ENCODE measurements around the gene PDE6D. TPM values are rescaled to one million over a fixed set of nuclear protein-coding genes. Genes with fewer than 3 reads are reported as not detected.

Gene PDE6D
- total and polyA plus RNA-seq, 2 experiments from 2014 or later = 35.2 to 55.6 TPM

DNA sequence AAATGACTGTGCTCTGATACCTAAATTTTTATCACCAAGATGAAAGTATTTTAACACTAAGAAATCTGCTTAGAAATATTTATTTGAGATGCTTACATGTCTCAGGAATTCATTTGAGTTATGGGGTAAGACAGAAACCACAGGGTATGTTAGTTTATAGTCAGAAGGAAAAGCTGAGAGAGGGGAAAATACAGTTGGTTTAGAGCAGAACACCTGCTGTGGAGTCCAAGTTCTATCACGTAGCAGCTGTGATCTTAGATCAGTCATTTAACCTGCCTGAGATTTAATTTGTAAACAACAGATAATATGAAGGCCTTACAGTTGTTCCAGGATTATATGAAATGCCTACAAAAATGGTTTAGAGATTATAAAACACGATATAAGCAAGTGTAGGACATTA is 29.0 kb downstream of the PDE6D start (continued):
- TF ChIP-seq, protein P1, sequence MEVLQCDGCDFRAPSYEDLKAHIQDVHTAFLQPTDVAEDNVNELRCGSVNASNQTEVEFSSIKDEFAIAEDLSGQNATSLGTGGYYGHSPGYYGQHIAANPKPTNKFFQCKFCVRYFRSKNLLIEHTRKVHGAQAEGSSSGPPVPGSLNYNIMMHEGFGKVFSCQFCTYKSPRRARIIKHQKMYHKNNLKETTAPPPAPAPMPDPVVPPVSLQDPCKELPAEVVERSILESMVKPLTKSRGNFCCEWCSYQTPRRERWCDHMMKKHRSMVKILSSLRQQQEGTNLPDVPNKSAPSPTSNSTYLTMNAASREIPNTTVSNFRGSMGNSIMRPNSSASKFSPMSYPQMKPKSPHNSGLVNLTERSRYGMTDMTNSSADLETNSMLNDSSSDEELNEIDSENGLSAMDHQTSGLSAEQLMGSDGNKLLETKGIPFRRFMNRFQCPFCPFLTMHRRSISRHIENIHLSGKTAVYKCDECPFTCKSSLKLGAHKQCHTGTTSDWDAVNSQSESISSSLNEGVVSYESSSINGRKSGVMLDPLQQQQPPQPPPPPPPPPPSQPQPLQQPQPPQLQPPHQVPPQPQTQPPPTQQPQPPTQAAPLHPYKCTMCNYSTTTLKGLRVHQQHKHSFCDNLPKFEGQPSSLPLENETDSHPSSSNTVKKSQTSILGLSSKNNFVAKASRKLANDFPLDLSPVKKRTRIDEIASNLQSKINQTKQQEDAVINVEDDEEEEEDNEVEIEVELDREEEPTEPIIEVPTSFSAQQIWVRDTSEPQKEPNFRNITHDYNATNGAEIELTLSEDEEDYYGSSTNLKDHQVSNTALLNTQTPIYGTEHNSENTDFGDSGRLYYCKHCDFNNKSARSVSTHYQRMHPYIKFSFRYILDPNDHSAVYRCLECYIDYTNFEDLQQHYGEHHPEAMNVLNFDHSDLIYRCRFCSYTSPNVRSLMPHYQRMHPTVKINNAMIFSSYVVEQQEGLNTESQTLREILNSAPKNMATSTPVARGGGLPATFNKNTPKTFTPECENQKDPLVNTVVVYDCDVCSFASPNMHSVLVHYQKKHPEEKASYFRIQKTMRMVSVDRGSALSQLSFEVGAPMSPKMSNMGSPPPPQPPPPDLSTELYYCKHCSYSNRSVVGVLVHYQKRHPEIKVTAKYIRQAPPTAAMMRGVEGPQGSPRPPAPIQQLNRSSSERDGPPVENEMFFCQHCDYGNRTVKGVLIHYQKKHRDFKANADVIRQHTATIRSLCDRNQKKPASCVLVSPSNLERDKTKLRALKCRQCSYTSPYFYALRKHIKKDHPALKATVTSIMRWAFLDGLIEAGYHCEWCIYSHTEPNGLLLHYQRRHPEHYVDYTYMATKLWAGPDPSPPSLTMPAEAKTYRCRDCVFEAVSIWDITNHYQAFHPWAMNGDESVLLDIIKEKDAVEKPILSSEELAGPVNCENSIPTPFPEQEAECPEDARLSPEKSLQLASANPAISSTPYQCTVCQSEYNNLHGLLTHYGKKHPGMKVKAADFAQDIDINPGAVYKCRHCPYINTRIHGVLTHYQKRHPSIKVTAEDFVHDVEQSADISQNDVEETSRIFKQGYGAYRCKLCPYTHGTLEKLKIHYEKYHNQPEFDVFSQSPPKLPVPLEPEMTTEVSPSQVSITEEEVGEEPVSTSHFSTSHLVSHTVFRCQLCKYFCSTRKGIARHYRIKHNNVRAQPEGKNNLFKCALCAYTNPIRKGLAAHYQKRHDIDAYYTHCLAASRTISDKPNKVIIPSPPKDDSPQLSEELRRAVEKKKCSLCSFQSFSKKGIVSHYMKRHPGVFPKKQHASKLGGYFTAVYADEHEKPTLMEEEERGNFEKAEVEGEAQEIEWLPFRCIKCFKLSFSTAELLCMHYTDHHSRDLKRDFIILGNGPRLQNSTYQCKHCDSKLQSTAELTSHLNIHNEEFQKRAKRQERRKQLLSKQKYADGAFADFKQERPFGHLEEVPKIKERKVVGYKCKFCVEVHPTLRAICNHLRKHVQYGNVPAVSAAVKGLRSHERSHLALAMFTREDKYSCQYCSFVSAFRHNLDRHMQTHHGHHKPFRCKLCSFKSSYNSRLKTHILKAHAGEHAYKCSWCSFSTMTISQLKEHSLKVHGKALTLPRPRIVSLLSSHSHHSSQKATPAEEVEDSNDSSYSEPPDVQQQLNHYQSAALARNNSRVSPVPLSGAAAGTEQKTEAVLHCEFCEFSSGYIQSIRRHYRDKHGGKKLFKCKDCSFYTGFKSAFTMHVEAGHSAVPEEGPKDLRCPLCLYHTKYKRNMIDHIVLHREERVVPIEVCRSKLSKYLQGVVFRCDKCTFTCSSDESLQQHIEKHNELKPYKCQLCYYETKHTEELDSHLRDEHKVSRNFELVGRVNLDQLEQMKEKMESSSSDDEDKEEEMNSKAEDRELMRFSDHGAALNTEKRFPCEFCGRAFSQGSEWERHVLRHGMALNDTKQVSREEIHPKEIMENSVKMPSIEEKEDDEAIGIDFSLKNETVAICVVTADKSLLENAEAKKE (CRISPR knock-in tag; IDR thresholded peaks at IDR 0.05) = no peak
- TF ChIP-seq CREB1 (CRISPR knock-in tag; IDR thresholded peaks at IDR 0.05; ENCODE audit: low read depth) (no peak), ZNF331 (CRISPR knock-in tag; IDR thresholded peaks at IDR 0.05; ENCODE audit: low read depth) (no peak), CTCF (conservative IDR thresholded peaks at IDR 0.05; ENCODE audit: low read depth in 2 of 2) (no peak), STAT1 (IDR thresholded peaks at IDR 0.05; ENCODE audit: unreplicated experiment) (no peak), POLR2AphosphoS5 (IDR thresholded peaks at IDR 0.05; ENCODE audit: low read depth) (no peak), EZH2phosphoT487 (IDR thresholded peaks at IDR 0.05; ENCODE audit: unreplicated experiment) (no peak)

Measured in GM23338 (cell line).